CD4-positive, CD25-positive, alpha-beta regulatory T cell (primary cell): Measurements from ENCODE around the gene LOXHD1. TPM values are rescaled to one million over a fixed set of nuclear protein-coding genes. Genes with fewer than 3 reads are reported as not detected.

Experiments used
- ATAC-seq, 2 donors: fragments of 150-1000 bp; cut with Tn5 transposase; one replicate each; pipeline ENCODE4 v1.10.0; 2021; ENCODE audit warnings: low read depth in 2 of 2, moderate number of reproducible peaks in 2 of 2, moderate library complexity in 1 of 2
- DNase-seq, 3 donors: peaks; one replicate each; pipeline versions ENCODE4 v3.0.0 to v3.0.0-alpha.2; 2012 to 2022; ENCODE audit warnings: mixed read lengths in 1 of 3
- H3K27ac ChIP-seq: one replicate; pipeline ENCODE4 v1.7.0; 2013; ENCODE audit warnings: mild to moderate bottlenecking, low read length; ENCODE audit not compliant: insufficient read depth, poor library complexity, severe bottlenecking
- H3K27me3 ChIP-seq: one replicate; pipeline ENCODE4 v1.7.0; 2013; ENCODE audit warnings: low read length; ENCODE audit not compliant: control insufficient read depth, insufficient read depth
- H3K36me3 ChIP-seq: one replicate; pipeline ENCODE4 v1.7.0; 2013; ENCODE audit warnings: mild to moderate bottlenecking, low read length, moderate library complexity; ENCODE audit not compliant: control insufficient read depth, insufficient read depth
- H3K4me1 ChIP-seq: 2 replicates; pipeline ENCODE4 v1.7.0; 2013; ENCODE audit warnings: mild to moderate bottlenecking, low read length; ENCODE audit not compliant: insufficient read depth, control insufficient read depth, poor library complexity, severe bottlenecking
- H3K4me3 ChIP-seq: one replicate; pipeline ENCODE4 v1.7.0; 2013; ENCODE audit warnings: low read depth, mild to moderate bottlenecking, low read length, moderate library complexity
- H3K9me3 ChIP-seq, 2 experiments: 1 replicate in 1 of 2; 2 replicates in 1 of 2; pipeline ENCODE4 v1.7.0; 2013; ENCODE audit warnings: low read length in 2 of 2, mild to moderate bottlenecking in 1 of 2, moderate library complexity in 1 of 2; ENCODE audit not compliant: control insufficient read depth in 2 of 2
- H3K27ac Mint-ChIP-seq, 3 donors: one replicate each; pipeline ENCODE4 v1.8.0; 2020 to 2022; ENCODE audit warnings: mild to moderate bottlenecking in 3 of 3, mixed read lengths in 3 of 3, moderate library complexity in 2 of 3
- H3K27me3 Mint-ChIP-seq: one replicate; pipeline ENCODE4 v1.8.0; 2022; ENCODE audit warnings: mild to moderate bottlenecking, mixed read lengths
- H3K36me3 Mint-ChIP-seq: one replicate; pipeline ENCODE4 v1.8.0; 2020; ENCODE audit warnings: mixed read lengths
- H3K4me1 Mint-ChIP-seq, 4 donors: one replicate each; pipeline ENCODE4 v1.8.0; 2020 to 2022; ENCODE audit warnings: mixed read lengths in 4 of 4, mild to moderate bottlenecking in 1 of 4
- H3K4me3 Mint-ChIP-seq, 4 donors: one replicate each; pipeline ENCODE4 v1.8.0; 2020 to 2022; ENCODE audit warnings: mild to moderate bottlenecking in 4 of 4, mixed read lengths in 4 of 4, moderate library complexity in 3 of 4
- H3K9me3 Mint-ChIP-seq, 7 donors: one replicate each; pipeline ENCODE4 v1.8.0; 2020 to 2022; ENCODE audit warnings: mixed read lengths in 7 of 7, mild to moderate bottlenecking in 3 of 7, moderate library complexity in 2 of 7
- polyA plus RNA-seq, 4 donors: library from polyadenylated mRNA; unstranded; fragments of 300-500 nt; fragmentation: Illumina TruSeq; gene quantifications; one replicate each; pipeline ENCODE4 v1.2.3, GENCODE V29; 2021
- total RNA-seq: library from RNA; stranded (reverse); gene quantifications from one replicate; pipeline ENCODE4 v1.2.3, GENCODE V29; 2022

LOXHD1 gene, protein sequence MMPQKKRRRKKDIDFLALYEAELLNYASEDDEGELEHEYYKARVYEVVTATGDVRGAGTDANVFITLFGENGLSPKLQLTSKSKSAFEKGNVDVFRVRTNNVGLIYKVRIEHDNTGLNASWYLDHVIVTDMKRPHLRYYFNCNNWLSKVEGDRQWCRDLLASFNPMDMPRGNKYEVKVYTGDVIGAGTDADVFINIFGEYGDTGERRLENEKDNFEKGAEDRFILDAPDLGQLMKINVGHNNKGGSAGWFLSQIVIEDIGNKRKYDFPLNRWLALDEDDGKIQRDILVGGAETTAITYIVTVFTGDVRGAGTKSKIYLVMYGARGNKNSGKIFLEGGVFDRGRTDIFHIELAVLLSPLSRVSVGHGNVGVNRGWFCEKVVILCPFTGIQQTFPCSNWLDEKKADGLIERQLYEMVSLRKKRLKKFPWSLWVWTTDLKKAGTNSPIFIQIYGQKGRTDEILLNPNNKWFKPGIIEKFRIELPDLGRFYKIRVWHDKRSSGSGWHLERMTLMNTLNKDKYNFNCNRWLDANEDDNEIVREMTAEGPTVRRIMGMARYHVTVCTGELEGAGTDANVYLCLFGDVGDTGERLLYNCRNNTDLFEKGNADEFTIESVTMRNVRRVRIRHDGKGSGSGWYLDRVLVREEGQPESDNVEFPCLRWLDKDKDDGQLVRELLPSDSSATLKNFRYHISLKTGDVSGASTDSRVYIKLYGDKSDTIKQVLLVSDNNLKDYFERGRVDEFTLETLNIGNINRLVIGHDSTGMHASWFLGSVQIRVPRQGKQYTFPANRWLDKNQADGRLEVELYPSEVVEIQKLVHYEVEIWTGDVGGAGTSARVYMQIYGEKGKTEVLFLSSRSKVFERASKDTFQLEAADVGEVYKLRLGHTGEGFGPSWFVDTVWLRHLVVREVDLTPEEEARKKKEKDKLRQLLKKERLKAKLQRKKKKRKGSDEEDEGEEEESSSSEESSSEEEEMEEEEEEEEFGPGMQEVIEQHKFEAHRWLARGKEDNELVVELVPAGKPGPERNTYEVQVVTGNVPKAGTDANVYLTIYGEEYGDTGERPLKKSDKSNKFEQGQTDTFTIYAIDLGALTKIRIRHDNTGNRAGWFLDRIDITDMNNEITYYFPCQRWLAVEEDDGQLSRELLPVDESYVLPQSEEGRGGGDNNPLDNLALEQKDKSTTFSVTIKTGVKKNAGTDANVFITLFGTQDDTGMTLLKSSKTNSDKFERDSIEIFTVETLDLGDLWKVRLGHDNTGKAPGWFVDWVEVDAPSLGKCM (N-terminal part only)
- total RNA-seq (not detected), polyA plus RNA-seq (not detected)

DNA sequence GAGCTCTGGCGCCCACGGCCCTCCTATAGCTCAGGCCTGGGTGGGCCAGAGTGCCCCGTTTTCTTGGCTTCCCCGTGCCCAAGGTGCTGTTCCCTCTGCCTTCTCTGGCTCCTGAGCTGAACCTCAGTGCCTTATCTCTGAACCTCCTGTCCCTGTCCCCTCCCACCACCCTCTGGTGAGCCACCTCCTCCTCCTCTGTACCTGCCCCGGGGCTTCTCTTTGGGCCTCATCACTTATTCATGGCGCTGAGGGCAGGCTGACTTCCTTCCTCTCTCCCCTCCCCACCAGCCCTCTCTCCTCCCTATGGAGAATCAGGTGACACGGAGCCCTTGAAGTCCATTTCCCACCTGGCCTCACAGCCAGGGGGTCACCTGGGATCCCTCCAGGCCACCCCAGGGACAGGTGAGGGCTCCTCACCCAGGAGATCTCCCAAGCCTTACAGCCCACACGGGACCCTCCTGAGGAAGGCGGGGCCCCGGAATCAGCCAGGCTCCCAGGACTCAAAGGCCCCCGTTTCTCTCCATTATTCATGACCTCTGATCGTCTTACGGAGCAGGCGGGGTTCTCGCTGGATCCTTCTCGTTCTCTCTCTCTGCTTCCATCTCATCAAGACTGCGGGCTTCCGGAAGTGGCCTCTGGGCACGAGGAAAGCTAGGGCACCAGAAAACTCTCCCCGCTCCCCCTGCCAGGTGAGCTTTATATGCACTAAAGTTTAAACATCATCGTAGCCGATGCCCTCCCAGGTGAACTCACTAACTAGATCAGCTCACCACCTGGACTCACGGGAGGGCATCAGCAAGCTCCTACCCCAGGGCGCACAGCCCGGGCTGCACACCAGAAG is at the start of gene LOXHD1:
Gene LOXHD1 (minus strand): TSS at position 106 of the 841 bp plus-strand sequence. CDS start 187 bp downstream, outside the sequence.
- H3K9me3 ChIP-seq = no peaks in the 10 kb centered on the region
- Mint-ChIP-seq H3K4me1 (peaks cover 0 to 4% (median 0%) of the 10 kb centered on the region in 4 donors), H3K27ac (no peak within 1 kb of the TSS), H3K27me3 (peaks cover 4% of the 10 kb centered on the region), H3K4me3 (no peak within 1 kb of the TSS), H3K36me3 (no peaks in the 10 kb centered on the region), H3K9me3 (no peaks in the 10 kb centered on the region)
- ATAC-seq (no peak), DNase-seq (no peak)
- no peaks in the 10 kb centered on the region for H3K27me3 ChIP-seq
- H3K4me1 ChIP-seq = no peaks in the 10 kb centered on the region
- H3K27ac ChIP-seq = no peak within 1 kb of the TSS
- no peaks in the 10 kb centered on the region for H3K36me3 ChIP-seq
- H3K4me3 ChIP-seq = no peak within 1 kb of the TSS

GRCh38 chr18:46705521-46705920 is 48.5 kb upstream of the LOXHD1 start:
- Mint-ChIP-seq H3K4me3 (no peak overlapping the region), H3K27ac (no peak overlapping the region), H3K36me3 (no peaks in the 10 kb centered on the region), H3K4me1 (peaks cover 0 to 4% (median 0%) of the 10 kb centered on the region in 4 donors), H3K27me3 (no peaks in the 10 kb centered on the region), H3K9me3 (no peaks in the 10 kb centered on the region)
- no peak for DNase-seq
- ATAC-seq = no peak
- H3K4me3 ChIP-seq = no peak overlapping the region
- H3K36me3 ChIP-seq = no peaks in the 10 kb centered on the region
- no peaks in the 10 kb centered on the region for H3K9me3 ChIP-seq
- H3K27me3 ChIP-seq = no peaks in the 10 kb centered on the region
- H3K4me1 ChIP-seq = no peaks in the 10 kb centered on the region
- H3K27ac ChIP-seq = no peak overlapping the region

DNA sequence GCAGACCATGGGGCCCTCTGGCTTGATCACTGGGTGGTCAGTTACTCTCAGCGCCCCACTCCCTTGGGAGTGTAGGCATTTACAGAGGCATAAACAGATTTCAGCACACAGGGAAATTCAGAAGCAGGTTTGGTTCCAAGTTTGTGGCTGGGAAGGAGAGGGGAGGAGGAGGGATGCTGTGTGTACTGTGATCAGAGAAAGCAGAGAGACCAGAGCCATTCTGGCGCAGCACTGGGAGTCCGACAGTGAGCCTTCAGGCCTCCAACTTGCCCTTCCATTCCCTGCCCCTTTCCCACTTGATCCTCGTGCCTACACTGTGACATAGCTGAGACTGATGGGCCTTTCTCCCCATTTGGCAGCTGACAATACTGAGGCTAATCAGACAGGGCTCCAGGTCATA is 47.8 kb upstream of the LOXHD1 start:
- ATAC-seq = no peak
- H3K27ac Mint-ChIP-seq = no peak overlapping the region

GRCh38 chr18:46704189-46704588 is 47.2 kb upstream of the LOXHD1 start:
- Histone ChIP-seq H3K4me3 (no peak overlapping the region), H3K36me3 (no peaks in the 10 kb centered on the region), H3K4me1 (no peaks in the 10 kb centered on the region), H3K9me3 (no peaks in the 10 kb centered on the region), H3K27me3 (no peaks in the 10 kb centered on the region), H3K27ac (no peak overlapping the region)
- H3K4me3 Mint-ChIP-seq = no peak overlapping the region
- no peaks in the 10 kb centered on the region for H3K27me3 Mint-ChIP-seq
- H3K36me3 Mint-ChIP-seq = no peaks in the 10 kb centered on the region
- DNase-seq (no peak), ATAC-seq (no peak)
- no peak overlapping the region for H3K27ac Mint-ChIP-seq
- no peaks in the 10 kb centered on the region for H3K9me3 Mint-ChIP-seq
- H3K4me1 Mint-ChIP-seq = peaks cover 0 to 4% (median 0%) of the 10 kb centered on the region in 4 donors

More for the DNA sequence above, 47.8 kb upstream of the LOXHD1 start:
- Histone ChIP-seq H3K4me3 (no peak overlapping the region), H3K27me3 (no peaks in the 10 kb centered on the region), H3K27ac (no peak overlapping the region), H3K36me3 (no peaks in the 10 kb centered on the region), H3K9me3 (no peaks in the 10 kb centered on the region), H3K4me1 (no peaks in the 10 kb centered on the region)
- H3K27me3 Mint-ChIP-seq = no peaks in the 10 kb centered on the region
- peaks cover 0 to 4% (median 0%) of the 10 kb centered on the region in 4 donors for H3K4me1 Mint-ChIP-seq
- H3K36me3 Mint-ChIP-seq = no peaks in the 10 kb centered on the region
- DNase-seq = no peak
- H3K9me3 Mint-ChIP-seq = no peaks in the 10 kb centered on the region
- H3K4me3 Mint-ChIP-seq = no peak overlapping the region

DNA sequence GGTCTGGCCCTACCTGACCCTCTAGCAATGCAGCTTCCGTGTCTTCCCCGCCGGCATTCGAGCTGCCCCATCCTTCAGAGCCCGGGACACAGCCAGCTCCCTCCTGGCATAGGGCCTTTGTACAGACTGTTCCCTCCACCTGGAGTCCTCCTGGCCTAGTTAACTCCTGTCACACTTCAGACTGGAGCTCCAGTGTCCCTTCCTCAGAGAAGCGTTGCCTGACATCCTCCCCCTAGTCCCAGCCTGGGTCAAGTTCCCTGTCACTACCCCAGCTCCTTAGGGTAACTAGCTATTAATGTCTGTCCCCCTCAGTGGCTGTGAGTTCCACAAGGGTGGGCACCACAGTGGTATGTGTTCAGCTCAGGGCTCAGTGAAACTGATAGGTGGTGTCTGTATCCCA is 45.5 kb upstream of the LOXHD1 start:
- H3K36me3 ChIP-seq = no peaks in the 10 kb centered on the region
- Mint-ChIP-seq H3K27me3 (peaks cover 5% of the 10 kb centered on the region), H3K36me3 (no peaks in the 10 kb centered on the region), H3K4me1 (peaks cover 0 to 4% (median 0%) of the 10 kb centered on the region in 4 donors), H3K4me3 (no peak overlapping the region), H3K27ac (no peak overlapping the region), H3K9me3 (peaks cover 0 to 9% (median 2%) of the 10 kb centered on the region in 7 donors)
- DNase-seq = no peak
- no peak overlapping the region for H3K27ac ChIP-seq
- H3K27me3 ChIP-seq = no peaks in the 10 kb centered on the region
- H3K4me3 ChIP-seq = no peak overlapping the region
- H3K4me1 ChIP-seq = no peaks in the 10 kb centered on the region
- H3K9me3 ChIP-seq = no peaks in the 10 kb centered on the region
- ATAC-seq = no peak

DNA sequence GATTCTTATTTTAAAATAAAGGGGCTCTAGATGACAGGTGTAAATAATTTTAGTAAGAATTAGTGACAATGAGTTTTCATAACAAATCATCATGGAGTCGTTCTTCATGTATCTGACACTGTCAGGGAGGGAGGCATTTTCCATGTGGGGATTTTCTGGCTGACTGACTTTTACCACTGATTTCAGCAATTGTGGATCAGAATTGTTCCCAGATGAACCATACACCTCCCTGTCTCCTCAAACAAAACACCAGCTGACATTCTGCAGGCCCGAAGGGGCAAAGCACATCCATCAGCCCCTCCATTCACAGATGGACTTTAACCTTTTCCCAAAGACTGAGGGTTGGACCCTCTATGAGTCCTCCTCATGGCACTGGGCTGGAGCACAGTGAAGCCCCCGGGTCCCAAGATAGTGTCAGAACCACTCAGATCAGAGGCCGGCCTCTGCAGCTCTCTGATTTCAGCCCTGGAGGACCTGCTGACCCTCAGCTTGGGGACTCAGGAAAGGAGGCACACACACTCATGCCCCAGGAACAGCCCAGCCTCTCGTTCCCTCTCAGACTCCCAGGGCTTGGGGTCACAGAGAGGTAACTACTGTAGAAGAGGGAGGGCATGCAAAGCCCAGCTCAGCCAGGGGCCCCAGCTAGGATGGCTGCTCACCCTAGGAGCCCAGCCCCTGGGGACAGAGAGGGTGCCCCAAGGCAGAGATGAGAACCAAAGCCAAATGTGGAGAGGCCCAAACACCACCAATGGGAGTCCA is 43.2 kb upstream of the LOXHD1 start:
- H3K9me3 Mint-ChIP-seq = peaks cover 0 to 14% (median 3%) of the 10 kb centered on the region in 7 donors
- no peak overlapping the region for H3K27ac Mint-ChIP-seq
- no peaks in the 10 kb centered on the region for H3K4me1 Mint-ChIP-seq
- ATAC-seq (no peak), DNase-seq (no peak)
- Histone ChIP-seq H3K4me3 (no peak overlapping the region), H3K27me3 (no peaks in the 10 kb centered on the region), H3K27ac (no peak overlapping the region), H3K9me3 (no peaks in the 10 kb centered on the region), H3K36me3 (no peaks in the 10 kb centered on the region), H3K4me1 (no peaks in the 10 kb centered on the region)
- H3K27me3 Mint-ChIP-seq = peaks cover 5% of the 10 kb centered on the region
- H3K4me3 Mint-ChIP-seq = no peak overlapping the region
- H3K36me3 Mint-ChIP-seq = no peaks in the 10 kb centered on the region
